ENCODE results near the gene OPHN1. TPM values are rescaled to one million over a fixed set of nuclear protein-coding genes. Genes with fewer than 3 reads are reported as not detected.

OPHN1 gene
- total RNA-seq, 4 donors from 2014 or later = 5.1 to 11.2 (median 8.0) TPM

DNA sequence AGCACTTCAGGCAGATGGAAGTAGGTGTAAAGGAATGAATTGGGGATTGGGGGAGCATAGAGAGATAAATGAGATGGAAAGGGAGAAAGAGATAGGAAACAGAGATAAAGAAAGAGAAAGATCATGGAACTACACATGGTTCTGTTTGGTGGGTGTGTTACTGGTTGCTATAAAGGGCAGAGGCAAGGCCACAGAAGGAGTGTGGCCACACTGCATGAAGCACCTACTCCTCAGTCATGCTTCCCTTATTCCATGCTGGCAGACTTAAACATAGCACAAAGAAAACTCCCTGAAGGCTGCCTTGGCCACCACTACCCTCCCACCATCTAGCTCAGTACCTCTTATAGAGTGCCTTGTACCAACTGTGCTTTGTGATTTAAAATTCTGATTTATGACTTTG, 56.9 kb downstream of the OPHN1 start:
- no peaks in the 10 kb centered on the region for H3K36me3 ChIP-seq
- DNase-seq (ENCODE audit: extremely low spot score) = no peak

DNA sequence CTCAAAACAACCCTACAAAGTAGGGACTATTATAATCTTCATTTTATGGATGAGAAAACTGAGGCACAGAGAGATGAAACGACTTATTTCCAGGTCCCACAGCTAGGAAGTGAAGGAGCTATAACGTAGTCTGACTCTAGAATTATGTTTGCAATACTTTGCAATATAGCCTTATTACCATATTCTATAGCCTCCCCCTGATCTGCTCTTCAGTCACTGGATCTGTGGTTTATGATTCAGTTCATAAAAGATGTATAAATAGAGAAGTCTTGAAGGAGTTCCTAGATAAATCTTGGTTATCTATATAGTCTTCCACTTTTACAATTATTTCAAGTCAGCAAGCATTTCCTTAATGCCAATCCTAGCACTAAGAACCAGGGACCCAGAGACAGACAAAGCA, 57.5 kb downstream of the OPHN1 start:
- TF ChIP-seq POLR2A (IDR thresholded peaks at IDR 0.05; ENCODE audit: low read depth) (no peak), POLR2AphosphoS5 (IDR thresholded peaks at IDR 0.05) (no peak), EP300 (IDR thresholded peaks at IDR 0.05) (no peak)
- TF ChIP-seq, protein P1, sequence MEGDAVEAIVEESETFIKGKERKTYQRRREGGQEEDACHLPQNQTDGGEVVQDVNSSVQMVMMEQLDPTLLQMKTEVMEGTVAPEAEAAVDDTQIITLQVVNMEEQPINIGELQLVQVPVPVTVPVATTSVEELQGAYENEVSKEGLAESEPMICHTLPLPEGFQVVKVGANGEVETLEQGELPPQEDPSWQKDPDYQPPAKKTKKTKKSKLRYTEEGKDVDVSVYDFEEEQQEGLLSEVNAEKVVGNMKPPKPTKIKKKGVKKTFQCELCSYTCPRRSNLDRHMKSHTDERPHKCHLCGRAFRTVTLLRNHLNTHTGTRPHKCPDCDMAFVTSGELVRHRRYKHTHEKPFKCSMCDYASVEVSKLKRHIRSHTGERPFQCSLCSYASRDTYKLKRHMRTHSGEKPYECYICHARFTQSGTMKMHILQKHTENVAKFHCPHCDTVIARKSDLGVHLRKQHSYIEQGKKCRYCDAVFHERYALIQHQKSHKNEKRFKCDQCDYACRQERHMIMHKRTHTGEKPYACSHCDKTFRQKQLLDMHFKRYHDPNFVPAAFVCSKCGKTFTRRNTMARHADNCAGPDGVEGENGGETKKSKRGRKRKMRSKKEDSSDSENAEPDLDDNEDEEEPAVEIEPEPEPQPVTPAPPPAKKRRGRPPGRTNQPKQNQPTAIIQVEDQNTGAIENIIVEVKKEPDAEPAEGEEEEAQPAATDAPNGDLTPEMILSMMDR (IDR thresholded peaks at IDR 0.05) = no peak
- DNase-seq (ENCODE audit: extremely low spot score) = no peak
- Histone ChIP-seq H3K27me3 (no peaks in the 10 kb centered on the region), H3K9me3 (no peaks in the 10 kb centered on the region), H3K27ac (replicated peaks in 1 of 4) (no peak overlapping the region), H3K4me3 (no peak overlapping the region), H3K4me1 (no peaks in the 10 kb centered on the region), H3K36me3 (no peaks in the 10 kb centered on the region)
- WGBS = 56% methylated on average over 2 of the region's 2 CpGs
- intact Hi-C loops (cut with DNase I) = no loop called here

More for the DNA sequence above, 56.9 kb downstream of the OPHN1 start:
- Histone ChIP-seq H3K9me3 (no peaks in the 10 kb centered on the region), H3K4me1 (no peaks in the 10 kb centered on the region), H3K27ac (replicated peaks in 1 of 4) (no peak overlapping the region), H3K4me3 (no peak overlapping the region), H3K27me3 (no peaks in the 10 kb centered on the region)
- TF ChIP-seq POLR2AphosphoS5 (IDR thresholded peaks at IDR 0.05) (no peak), EP300 (IDR thresholded peaks at IDR 0.05) (no peak)
- TF ChIP-seq, protein P1 (IDR thresholded peaks at IDR 0.05) = no peak
- intact Hi-C loops (cut with DNase I) = no loop called here

DNA sequence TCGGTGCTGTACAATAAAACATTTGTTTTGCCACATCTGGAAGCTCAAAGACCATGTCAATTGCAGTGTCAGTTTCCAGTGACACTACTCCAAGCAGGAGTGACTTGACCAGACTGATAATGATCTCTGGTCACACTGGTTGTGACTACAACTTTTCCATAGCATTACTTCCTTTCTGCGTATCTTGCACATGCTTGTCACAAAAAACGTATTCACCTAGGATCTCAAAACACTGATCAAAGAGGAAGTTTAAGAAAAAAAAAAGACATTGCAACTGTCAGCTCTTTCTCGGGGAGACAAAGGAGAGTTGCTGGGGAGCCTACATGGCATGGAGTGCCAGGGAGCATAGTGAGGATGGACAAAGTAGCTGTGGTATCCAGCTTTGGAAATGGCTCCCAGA, 60.6 kb downstream of the OPHN1 start:
- DNase-seq (ENCODE audit: extremely low spot score) = no peak
- H3K4me1 ChIP-seq = no peaks in the 10 kb centered on the region
- no peak overlapping the region for H3K4me3 ChIP-seq
- no peaks in the 10 kb centered on the region for H3K27me3 ChIP-seq
- WGBS = 65% methylated on average over 4 of the region's 4 CpGs
- peaks cover 0 to 15% (median 2%) of the 10 kb centered on the region in 4 donors for H3K9me3 ChIP-seq
- no peak overlapping the region for H3K27ac ChIP-seq (replicated peaks in 1 of 4)
- TF ChIP-seq POLR2A (IDR thresholded peaks at IDR 0.05; ENCODE audit: low read depth) (no peak), POLR2AphosphoS5 (IDR thresholded peaks at IDR 0.05) (no peak), EP300 (IDR thresholded peaks at IDR 0.05) (no peak)
- TF ChIP-seq, protein P1 (IDR thresholded peaks at IDR 0.05) = no peak
- intact Hi-C loops (cut with DNase I) = no loop called here
- H3K36me3 ChIP-seq = no peaks in the 10 kb centered on the region

DNA sequence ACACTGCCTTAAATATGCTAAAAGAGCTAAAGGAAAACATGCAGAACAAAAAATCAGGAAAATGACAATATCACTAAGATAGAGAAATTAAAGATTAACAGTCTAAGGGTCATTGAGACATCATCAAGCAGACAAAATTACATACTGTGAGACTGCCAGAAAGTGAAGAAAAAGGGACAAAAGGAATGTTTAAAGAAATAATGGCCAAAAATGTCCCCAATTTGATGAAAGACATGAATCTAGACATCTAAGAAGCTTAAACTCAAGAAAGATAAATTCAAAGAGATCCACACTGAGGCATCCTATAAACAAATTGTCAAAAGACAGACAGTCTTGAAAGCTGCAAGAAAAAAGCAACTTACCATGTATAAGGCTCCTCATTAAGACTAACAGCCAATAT, 63.7 kb downstream of the OPHN1 start:
- Histone ChIP-seq H3K4me3 (no peak overlapping the region), H3K36me3 (no peaks in the 10 kb centered on the region), H3K9me3 (peaks cover 0 to 15% (median 2%) of the 10 kb centered on the region in 4 donors), H3K27ac (replicated peaks in 1 of 4) (no peak overlapping the region), H3K27me3 (no peaks in the 10 kb centered on the region), H3K4me1 (peaks cover 0 to 6% (median 0%) of the 10 kb centered on the region in 4 donors)
- intact Hi-C loops (cut with DNase I) = no loop called here
- no peak for TF ChIP-seq EP300 (IDR thresholded peaks at IDR 0.05)
- DNase-seq (ENCODE audit: extremely low spot score) = no peak

DNA sequence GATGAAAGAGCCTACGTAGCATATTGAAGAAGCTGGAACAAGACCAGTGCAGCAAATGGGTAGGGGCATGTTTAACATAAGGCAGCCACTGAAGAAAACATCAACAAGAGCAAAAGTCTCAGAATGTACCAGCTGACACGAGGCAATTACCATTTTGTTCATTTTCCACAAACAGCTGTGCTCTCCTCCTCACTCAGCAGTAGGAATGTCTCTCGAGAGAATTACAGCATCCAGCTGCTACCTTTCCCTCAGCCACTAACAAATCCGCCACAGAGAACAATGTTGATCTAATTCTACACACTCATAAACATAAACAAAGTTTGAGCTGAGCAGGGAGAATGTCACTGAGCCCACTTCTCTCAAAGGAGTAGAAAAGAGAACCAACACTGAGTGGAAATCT, 68.0 kb downstream of the OPHN1 start:
- H3K4me3 ChIP-seq = no peak overlapping the region
- H3K27me3 ChIP-seq = no peaks in the 10 kb centered on the region
- intact Hi-C loops (cut with DNase I) = no loop called here
- peaks cover 0 to 15% (median 2%) of the 10 kb centered on the region in 4 donors for H3K9me3 ChIP-seq
- H3K27ac ChIP-seq (replicated peaks in 1 of 4) = no peak overlapping the region
- DNase-seq (ENCODE audit: extremely low spot score) = no peak
- 55% methylated on average over 4 of the region's 4 CpGs for WGBS
- TF ChIP-seq POLR2A (IDR thresholded peaks at IDR 0.05; ENCODE audit: low read depth) (no peak), POLR2AphosphoS5 (IDR thresholded peaks at IDR 0.05) (no peak)
- TF ChIP-seq, protein P1 (IDR thresholded peaks at IDR 0.05) = no peak
- H3K36me3 ChIP-seq = no peaks in the 10 kb centered on the region
- H3K4me1 ChIP-seq = peaks cover 0 to 6% (median 0%) of the 10 kb centered on the region in 4 donors
